HG02885 (cell line): ENCODE measurements around the gene ZP1.

Experiments used
- ATAC-seq: cut with Tn5 transposase; IDR thresholded peaks from one replicate; pipeline ENCODE4 v1.9.1; 2021; ENCODE audit warnings: mild to moderate bottlenecking; ENCODE audit not compliant: unreplicated experiment, poor library complexity

The ZP1 gene

GRCh38 chr11:60873533-60873932, 6.2 kb downstream of the ZP1 start:
- ATAC-seq: no peak

- no peak for ATAC-seq
Measured at GRCh38 chr11:60874421-60875365, 7.4 kb downstream of the ZP1 start.

- no peak for ATAC-seq
Measured at GRCh38 chr11:60875366-60876167, 8.2 kb downstream of the ZP1 start.

GRCh38 chr11:60876168-60876485, 8.8 kb downstream of the ZP1 start:
- ATAC-seq: no peak

- ATAC-seq: no peak
Measured at GRCh38 chr11:60878245-60879101, 11.1 kb downstream of the ZP1 start.

GRCh38 chr11:60879104-60879503, 11.8 kb downstream of the ZP1 start:
- ATAC-seq: no peak

GRCh38 chr11:60879971-60880588, 12.7 kb downstream of the ZP1 start:
- ATAC-seq: no peak

- ATAC-seq: no peak
Measured at GRCh38 chr11:60880643-60881282, 13.4 kb downstream of the ZP1 start.

- no peak for ATAC-seq
Measured at GRCh38 chr11:60887556-60887955, 20.2 kb downstream of the ZP1 start.

- no peak for ATAC-seq
Measured at GRCh38 chr11:60889869-60890311, 22.5 kb downstream of the ZP1 start.

GRCh38 chr11:60890696-60891095, 23.4 kb downstream of the ZP1 start:
- no peak for ATAC-seq

GRCh38 chr11:60891103-60891741, 23.9 kb downstream of the ZP1 start:
- ATAC-seq: no peak

GRCh38 chr11:60895687-60896086, 28.3 kb downstream of the ZP1 start:
- no peak for ATAC-seq

- no peak for ATAC-seq
Measured at GRCh38 chr11:60897496-60897895, 30.2 kb downstream of the ZP1 start.

GRCh38 chr11:60899046-60899936, 31.9 kb downstream of the ZP1 start:
- peak; percentile 47 for ATAC-seq

GRCh38 chr11:60899977-60900376, 32.6 kb downstream of the ZP1 start:
- ATAC-seq: no peak

GRCh38 chr11:60900673-60901404, 33.5 kb downstream of the ZP1 start:
- ATAC-seq: no peak
